HG03571 (cell line): ENCODE data around the gene NGRN.
"Not testable (repeated sequence)": the region's sequence is repeated elsewhere in the genome, so short reads cannot be mapped to it uniquely, and the experiment has no call there.

Experiments
- ATAC-seq: cut with Tn5 transposase; IDR thresholded peaks from one replicate; pipeline ENCODE4 v1.9.1; 2021; ENCODE audit not compliant: unreplicated experiment

The NGRN gene

DNA sequence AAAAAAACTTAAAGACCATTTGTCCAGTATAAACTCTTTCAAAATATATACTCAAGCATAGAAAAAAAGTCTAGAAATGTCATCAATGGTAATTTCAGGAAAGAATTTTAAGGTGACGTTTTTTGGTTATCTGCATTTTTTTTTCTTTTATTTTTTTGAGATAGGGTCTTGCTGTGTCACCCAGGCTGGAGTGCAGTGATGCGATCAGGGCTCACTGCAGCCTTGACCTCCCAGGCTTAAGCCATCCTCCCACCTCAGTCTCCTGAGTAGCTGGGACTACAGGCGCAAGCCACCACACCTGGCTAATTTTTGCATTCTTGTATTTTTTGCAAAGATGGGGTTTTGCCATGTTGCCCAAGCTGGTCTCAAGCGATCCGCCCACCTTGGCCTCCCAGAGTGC lies 15.3 kb downstream of the NGRN start:
- ATAC-seq, result not testable (repeated sequence)

DNA sequence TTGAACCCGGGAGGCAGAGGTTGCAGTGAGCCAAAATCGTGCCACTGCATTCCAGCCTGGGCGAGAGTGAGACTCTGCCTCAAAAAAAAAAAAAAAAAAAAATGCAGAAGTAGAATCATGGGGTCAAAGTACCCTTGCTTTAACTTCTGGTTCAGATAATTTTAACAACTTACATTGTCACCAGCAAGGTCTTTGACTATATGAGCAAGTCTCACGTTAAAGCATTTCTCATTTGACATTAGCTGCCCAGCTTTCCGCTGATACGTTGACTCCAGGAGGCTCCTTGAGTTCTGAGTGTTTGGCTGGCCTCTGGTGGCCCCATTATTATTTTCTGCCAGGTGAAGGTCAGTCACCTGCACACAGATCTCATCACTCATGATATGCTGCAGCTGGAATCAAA lies 16.2 kb downstream of the NGRN start:
- not testable (repeated sequence) for ATAC-seq

DNA sequence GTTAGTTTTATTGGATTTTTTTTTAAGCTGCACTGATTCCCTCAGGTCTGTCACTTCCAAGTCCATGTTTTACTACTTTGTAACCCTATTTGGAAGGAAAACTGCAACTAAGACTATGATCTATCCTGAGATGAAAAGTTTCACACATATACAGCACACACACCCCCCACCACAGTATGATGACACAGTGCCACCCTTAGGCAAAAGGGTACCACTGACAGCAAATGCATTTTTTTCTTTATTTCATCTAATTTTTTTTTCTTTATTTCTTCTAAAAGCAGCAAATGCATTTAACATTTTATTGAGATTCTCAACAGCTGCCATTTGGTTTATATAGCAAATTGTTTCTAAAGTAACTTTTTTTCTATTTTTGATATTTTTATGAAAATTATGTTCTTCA lies 21.2 kb downstream of the NGRN start:
- no peak for ATAC-seq

DNA sequence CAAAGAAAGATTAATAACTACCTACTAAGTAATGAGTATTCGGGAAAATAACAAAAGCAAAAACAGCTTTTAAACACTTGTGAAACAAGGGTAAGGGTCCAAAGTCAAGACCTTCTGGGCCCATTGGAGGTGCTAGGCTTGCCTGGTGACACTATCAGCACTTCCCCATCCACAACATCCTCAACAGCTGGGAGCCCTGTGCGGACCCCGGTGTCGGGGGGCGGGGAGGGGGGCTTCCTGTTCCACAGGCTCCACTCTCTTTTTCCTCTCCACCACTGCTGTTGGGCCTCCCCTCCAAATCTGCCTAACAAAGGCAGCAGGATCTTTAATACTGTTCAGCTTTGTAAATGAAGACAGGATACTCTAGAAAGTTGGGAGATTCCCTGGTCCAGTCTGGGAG lies 21.6 kb downstream of the NGRN start:
- no peak for ATAC-seq

DNA sequence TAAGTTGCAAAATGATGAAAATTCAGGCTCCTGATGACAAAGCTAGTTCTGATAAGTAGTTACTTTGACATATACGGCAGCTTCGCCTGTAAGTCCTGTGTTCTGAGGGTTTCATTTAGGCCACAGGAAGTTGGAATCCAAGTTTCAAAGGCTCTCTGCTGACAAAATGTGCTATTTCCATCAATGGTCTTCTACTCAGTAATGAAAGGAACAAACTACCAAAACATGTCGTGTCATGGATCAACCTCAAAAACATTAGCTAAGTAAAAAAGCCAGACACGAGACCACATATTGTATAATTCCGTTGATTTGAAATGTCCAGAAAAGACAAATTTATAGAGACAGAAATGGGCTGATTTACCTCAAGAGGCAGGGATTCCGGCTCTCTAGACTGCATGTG lies 22.5 kb downstream of the NGRN start:
- ATAC-seq, result no peak

DNA sequence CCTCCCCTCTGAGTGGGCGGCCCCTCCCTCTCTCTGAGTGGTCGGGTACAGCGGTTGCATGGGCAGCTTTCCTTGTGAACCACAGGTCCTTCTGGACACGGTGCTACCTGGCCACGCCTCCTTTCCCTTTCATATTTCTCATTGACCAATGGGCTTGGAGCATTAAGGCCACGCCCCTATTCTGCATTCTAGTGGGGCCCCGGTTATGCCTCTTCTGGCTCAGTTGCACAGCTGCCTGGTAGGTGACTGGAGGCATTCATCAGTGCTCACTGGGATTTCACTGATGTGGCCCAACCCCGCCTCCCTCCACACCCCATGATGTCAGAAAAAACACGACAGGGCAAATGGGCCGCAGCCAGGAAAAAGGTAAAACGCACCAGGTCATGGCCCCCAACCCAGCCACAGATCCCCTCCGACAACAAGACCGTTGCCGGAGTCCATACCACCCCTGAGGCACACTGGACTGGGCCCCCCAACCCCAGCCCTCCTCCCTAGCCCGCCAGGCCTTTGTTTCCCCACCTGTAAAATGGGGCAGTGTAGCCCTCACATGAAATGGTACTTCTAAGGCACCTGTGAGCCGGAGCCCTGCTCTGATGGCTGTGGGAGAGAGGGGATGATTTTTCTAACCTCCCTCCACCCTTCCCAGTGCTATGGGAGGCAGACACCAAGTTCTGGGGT lies 26.3 kb downstream of the NGRN start:
- ATAC-seq, result no peak

DNA sequence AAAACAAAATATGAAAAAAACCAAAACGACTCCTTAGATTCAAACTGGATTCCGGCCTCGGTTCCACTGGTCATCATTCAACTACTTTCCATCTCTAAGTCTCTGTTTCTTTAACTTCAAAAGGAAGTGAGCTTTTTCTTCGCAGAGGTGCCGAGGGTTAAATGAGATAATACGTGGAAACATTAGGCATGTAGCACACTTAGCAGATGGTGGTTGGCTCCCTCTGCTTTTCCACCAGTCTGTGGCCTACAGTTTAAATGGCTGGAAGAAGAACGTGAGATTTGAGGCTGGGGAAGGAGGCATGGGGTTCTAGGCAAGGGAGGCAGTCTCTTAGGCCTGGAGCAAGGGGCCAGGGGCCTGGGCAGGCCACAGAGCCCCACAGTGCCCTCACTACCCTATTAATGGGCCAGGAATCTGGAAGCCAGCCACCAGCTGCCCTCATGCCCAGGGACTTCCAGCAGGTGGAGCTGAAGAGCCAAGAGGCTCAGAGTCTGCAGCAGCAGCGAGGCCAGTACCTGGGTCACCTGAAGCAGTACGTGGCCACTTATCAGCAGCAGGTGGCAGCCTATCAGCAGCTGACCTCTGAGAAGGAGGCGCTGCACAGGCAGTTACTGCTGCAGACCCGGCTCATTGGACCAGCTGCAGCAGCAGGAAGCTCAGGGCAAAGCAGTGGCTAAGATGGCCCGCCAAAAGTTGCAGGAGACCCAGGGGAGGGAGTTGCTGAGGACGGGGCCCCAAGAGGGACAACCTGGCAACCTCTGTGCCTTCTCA lies 27.8 kb downstream of the NGRN start:
- not testable (repeated sequence) for ATAC-seq

DNA sequence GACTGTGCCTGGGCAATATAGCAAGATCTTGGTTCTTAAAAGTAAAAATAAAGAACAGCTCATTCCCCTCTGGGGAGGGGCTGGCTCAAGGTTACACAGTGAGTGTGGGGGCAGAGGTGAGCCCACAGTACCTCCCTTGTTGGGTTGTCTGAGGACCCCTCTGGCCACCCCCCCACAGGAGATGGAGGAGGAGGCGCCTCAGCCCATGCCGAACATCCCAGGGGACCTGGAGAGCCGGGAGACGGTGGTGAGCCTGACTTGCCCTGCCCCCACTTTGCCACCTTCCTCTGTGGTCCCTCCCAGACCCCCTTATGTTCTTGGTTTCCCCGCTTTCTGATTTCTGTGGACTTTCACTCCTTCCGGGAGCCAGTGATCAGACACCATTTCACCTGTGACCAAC lies 28.7 kb downstream of the NGRN start:
- ATAC-seq, result no peak

DNA sequence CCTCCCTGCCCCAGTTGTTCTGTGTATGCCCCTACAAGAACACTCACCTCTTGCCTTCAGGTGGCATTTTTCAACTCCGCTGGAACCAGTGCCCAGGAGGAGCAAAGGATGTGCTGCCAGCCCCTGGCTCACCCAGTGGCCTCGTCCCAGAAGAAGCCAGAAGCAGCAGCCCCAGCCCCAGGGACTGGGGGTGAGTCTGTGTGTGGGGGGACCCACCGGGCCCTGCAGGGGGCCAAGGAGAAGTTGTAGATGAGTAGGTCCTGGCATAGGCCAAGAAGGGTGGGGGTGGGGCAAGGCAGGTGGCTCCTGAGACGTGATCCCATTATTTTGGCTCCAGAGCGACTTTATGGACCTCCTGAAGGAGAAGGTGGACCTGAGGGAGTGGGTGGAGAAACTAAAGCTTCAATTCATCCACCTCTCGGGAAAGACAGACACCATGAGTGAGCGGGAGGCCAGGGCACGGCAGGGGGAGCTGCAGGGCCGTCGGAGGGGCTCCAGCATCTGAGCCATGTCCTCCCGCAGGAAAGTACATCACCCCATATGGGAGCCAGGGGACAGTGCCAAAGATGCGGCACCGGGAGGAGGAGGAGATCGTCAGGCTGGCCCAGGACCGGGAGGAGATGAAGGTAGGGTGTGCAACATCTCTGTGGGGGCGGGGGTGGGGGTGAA lies 29.3 kb downstream of the NGRN start:
- no peak for ATAC-seq

DNA sequence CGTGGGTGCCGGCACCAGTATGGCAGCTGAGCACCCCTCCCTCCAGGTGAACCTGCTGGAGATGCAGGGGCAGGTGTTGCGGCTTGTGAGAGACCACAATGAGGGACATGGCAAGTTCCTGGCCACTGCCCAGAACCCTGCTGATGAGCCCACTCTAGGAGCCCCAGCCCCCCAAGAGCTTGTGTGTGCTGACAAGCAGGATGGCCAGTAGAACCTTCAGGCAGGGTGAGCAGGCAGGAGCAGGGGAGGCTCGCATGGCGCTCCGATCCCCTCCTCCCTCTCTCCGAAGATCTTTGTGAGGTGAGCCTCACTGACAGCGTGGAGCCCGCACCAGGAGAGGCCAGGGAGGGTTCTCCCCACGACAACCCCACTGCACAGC lies 29.8 kb downstream of the NGRN start:
- no peak for ATAC-seq

DNA sequence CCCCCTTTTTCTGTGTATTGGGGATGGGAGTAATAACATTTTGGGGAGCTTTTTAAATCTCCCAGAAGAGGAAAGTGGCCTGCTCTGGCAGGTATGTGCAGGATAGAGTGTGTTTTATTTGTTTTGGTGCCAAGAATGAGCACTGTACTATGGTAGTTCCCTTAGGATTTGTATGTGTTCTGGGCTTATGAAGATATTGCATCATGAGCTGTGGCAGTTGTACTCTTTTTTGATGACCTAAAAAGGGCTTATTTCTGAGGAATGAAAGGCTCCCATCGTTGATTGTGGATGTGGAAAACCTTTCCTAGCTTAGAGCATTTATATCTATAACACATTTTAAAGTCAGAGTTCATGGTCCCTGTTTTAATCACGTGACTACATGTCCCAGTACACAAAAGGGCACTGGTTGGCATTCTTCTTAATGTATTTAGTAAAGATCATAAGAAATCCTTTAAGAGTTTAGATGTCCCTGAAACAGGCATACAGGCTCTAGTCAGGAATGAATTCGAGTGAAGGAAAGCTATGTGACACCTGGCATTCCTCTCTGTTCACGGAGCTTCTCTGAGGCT lies 30.9 kb downstream of the NGRN start:
- ATAC-seq, result not testable (repeated sequence)

DNA sequence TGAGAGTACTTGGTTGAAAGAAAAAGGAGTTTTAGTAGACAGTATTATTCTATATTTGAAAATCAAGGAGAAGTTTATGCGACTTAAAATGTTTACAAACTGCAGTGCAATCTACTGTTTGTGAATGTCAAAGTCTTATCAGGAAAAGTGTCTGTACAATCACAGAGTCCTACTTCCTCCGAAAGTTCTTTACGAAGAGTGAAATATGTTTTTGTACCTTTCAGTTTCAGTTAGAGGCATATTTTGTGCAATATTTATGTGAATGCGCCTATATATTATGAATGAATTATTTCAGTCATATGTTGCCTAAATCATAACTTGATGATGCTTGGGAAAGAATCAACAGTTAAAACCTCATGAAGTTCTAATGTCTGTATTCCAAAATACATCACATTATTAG lies 31.5 kb downstream of the NGRN start:
- no peak for ATAC-seq

DNA sequence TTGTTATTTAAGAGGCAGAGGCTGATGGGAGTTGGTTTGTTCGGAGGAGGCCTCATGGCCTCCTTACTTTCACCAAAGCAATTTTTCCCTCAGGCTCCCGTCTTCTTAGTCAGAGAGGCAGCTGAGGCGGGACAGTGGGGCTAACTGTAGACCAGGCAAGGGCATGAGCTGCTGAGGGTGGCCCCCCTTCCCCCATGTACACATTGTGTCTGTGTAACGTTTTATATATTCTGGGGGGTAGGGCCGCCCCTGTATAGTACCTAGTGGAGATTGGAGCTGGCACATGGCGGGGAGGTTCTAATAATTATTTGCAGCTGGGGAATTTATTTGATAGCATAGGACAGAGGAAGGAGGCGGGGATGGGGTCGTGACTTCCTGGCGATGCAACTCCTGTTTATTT lies 35.1 kb downstream of the NGRN start:
- ATAC-seq, result no peak

DNA sequence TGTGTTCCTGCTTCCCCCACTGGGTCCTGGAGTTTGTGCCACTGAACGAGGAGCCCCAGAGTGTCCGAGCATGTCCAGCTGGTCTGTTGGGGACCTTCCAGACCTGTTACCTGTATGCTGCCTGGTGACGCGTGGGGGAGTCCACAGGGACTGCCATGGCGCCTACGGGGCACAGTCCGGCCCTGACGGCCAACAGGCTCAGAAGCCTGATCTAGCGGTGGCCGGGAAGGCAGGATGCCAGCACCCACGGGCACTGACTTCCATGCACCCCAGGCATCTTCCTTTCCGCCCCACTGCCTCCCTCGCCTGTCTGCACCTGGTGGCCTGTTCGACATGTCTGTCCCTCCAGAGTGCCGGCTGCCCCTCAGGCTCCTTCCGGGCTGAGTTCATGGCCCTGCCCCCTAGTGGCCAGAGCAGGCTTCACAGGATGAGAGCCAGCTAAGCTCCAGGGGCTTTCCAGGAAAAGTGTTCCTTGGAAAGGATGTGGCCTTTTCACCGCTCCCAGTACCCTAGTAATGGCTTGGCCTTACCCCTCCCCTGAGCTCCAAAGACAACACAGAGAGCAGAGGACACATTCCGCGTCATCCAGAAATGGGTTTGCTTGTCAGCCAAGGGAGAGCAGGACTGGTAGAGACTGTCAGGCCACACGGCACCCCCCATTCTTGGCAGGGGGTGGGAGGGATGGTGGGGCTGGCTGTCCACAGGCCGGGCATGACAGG lies 35.7 kb downstream of the NGRN start:
- ATAC-seq, result no peak

DNA sequence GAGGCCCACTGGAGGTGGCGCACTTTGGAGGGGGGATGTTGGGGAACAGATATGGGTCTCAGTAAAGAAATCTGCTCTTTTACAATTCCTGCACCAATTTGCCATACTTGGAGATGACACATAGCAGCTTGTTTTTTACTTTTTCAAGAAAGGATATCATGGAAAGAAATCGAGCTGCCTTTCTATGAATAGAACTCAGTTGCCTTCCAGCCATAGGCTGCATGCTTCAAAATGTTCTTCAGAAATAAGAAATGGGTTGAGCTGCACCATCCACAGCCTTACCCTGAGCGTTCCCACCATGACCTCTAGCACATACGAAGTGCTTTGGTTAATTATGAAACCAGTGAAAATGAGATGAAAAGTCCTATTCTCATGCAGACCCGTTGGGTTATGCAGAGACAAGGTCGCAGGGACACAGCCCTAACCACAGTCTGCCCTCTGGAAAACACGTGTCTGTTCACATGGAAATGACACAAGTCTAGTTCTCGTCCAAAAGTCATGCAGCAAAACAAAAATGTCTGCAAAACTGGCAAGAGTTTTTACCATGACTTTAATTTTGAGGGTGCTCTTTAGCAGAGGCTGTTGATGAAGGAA lies 36.3 kb downstream of the NGRN start:
- no peak for ATAC-seq

DNA sequence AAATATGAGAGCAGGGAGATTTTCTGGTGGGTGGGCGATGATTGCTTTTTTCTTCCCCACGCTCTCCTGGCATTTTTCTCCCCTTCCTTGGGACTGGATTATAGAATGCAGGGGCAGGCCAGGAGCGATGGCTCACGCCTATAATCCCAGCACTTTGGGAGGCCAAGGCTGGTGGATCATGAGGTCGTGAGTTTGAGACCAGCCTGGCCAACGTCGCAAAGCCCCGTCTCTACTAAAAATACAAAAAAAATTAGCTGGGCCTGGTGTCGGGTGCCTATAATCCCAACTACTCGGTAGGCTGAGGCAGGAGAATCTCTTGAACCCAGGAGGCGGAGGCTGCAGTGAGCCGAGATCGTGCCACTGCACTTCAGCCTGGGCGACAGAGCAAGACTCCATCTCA lies 39.9 kb downstream of the NGRN start:
- not testable (repeated sequence) for ATAC-seq

DNA sequence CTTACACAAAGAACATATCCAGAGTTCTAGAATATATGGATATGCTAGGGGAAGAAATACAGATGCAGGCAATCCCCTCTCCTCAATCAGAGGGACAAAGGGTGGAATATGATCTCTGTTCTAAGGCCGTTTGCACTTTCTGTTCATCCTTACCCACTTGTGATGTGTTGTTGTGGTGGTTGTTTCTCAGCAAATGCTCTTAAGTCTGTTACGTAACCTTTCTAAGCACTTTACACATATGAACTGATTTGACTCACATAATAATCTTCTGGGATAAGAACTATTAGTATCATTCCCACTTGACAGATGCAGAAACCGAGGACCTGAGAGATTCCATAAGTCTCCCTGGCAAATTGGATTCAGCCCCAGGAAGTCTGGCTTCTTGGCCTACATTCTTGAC lies 40.5 kb downstream of the NGRN start:
- ATAC-seq, result no peak

DNA sequence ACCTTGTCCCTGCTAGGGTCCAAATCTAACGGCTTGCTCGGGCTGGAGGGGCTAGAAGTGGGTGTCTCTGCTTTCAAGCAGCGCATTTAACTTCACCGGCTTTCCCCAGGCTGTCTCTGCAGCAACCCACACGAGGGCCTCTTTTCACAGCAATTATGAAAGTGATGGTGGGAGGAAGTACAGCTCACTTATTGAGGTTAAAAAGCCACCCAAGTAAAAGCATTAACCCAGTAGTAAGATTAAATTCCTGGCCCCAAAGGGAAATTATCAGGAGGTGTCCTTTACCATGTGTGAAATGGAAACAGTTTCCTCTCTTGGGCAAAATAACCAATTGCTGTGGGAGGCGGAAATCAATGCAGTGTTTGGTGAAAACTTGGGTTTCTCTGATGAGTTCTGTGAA lies 41.1 kb downstream of the NGRN start:
- ATAC-seq, result peak; percentile 81

DNA sequence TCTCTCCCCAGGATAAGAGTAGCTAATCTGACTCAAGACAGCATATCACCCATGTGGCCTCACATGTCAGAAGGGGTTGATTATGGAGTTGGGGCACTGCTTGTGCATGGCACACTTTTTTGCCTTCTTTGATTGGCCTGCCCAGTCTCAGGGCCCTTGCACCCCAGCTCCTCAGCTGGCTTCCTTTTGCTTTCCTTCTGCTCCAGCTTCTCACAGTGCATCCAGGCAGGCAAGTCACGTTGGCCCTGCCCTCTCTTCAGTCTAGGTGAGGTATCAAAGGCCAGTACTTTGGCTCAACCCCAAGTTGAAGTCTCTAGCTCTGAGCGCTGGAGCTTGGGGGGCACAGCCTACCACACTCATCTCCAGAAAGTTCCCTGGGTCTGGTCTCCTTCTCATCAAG lies 42.2 kb downstream of the NGRN start:
- no peak for ATAC-seq

DNA sequence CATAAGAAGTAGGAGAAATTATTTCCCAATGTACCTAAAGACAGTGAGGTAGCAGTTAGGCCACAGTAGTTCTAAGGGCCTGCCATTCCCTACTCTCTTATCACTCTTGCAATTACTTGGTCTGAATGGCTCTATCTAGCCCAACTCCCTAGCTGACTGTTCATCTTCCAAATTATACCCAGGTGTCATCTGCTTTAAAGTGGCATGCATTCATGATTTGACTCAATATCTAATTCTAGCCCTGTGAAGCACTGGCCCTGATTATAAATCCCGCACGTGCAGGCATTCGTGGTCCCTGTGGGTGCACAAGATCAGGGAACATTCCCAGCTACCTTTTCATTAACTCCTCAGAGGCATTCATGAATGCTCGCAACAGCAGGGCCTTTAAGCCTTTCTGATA lies 43.5 kb downstream of the NGRN start:
- ATAC-seq, result no peak
